ENCODE data around the gene DNAJB9. TPM values are rescaled to one million over a fixed set of nuclear protein-coding genes. Genes with fewer than 3 reads are reported as not detected.

DNAJB9 gene
- total and polyA plus RNA-seq, 2 of the 8 experiments (the other 6 are each of a cell fraction or from before 2014, with no cell fraction given) = 1.8 to 9.7 TPM

DNA sequence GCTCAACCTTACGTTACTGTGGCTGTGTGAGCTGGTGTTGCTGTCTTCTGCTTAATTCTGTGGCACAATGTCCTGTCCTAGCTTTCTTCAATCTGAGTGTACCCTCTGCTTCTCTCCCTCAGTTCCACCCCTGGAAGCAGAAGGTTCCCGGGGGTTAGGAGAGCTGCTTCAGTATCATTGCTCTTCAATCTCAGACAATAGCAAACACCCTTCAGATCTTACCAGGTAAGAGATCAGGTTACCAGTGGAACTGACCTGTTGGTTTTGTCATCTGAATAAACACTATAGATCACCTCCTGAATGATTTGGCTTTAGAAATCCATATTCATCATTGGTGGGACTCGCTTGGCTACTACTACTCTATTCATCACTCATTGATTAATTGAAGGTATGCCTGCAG is 48.4 kb downstream of the DNAJB9 start (continued):
- TF ChIP-seq, protein P1, sequence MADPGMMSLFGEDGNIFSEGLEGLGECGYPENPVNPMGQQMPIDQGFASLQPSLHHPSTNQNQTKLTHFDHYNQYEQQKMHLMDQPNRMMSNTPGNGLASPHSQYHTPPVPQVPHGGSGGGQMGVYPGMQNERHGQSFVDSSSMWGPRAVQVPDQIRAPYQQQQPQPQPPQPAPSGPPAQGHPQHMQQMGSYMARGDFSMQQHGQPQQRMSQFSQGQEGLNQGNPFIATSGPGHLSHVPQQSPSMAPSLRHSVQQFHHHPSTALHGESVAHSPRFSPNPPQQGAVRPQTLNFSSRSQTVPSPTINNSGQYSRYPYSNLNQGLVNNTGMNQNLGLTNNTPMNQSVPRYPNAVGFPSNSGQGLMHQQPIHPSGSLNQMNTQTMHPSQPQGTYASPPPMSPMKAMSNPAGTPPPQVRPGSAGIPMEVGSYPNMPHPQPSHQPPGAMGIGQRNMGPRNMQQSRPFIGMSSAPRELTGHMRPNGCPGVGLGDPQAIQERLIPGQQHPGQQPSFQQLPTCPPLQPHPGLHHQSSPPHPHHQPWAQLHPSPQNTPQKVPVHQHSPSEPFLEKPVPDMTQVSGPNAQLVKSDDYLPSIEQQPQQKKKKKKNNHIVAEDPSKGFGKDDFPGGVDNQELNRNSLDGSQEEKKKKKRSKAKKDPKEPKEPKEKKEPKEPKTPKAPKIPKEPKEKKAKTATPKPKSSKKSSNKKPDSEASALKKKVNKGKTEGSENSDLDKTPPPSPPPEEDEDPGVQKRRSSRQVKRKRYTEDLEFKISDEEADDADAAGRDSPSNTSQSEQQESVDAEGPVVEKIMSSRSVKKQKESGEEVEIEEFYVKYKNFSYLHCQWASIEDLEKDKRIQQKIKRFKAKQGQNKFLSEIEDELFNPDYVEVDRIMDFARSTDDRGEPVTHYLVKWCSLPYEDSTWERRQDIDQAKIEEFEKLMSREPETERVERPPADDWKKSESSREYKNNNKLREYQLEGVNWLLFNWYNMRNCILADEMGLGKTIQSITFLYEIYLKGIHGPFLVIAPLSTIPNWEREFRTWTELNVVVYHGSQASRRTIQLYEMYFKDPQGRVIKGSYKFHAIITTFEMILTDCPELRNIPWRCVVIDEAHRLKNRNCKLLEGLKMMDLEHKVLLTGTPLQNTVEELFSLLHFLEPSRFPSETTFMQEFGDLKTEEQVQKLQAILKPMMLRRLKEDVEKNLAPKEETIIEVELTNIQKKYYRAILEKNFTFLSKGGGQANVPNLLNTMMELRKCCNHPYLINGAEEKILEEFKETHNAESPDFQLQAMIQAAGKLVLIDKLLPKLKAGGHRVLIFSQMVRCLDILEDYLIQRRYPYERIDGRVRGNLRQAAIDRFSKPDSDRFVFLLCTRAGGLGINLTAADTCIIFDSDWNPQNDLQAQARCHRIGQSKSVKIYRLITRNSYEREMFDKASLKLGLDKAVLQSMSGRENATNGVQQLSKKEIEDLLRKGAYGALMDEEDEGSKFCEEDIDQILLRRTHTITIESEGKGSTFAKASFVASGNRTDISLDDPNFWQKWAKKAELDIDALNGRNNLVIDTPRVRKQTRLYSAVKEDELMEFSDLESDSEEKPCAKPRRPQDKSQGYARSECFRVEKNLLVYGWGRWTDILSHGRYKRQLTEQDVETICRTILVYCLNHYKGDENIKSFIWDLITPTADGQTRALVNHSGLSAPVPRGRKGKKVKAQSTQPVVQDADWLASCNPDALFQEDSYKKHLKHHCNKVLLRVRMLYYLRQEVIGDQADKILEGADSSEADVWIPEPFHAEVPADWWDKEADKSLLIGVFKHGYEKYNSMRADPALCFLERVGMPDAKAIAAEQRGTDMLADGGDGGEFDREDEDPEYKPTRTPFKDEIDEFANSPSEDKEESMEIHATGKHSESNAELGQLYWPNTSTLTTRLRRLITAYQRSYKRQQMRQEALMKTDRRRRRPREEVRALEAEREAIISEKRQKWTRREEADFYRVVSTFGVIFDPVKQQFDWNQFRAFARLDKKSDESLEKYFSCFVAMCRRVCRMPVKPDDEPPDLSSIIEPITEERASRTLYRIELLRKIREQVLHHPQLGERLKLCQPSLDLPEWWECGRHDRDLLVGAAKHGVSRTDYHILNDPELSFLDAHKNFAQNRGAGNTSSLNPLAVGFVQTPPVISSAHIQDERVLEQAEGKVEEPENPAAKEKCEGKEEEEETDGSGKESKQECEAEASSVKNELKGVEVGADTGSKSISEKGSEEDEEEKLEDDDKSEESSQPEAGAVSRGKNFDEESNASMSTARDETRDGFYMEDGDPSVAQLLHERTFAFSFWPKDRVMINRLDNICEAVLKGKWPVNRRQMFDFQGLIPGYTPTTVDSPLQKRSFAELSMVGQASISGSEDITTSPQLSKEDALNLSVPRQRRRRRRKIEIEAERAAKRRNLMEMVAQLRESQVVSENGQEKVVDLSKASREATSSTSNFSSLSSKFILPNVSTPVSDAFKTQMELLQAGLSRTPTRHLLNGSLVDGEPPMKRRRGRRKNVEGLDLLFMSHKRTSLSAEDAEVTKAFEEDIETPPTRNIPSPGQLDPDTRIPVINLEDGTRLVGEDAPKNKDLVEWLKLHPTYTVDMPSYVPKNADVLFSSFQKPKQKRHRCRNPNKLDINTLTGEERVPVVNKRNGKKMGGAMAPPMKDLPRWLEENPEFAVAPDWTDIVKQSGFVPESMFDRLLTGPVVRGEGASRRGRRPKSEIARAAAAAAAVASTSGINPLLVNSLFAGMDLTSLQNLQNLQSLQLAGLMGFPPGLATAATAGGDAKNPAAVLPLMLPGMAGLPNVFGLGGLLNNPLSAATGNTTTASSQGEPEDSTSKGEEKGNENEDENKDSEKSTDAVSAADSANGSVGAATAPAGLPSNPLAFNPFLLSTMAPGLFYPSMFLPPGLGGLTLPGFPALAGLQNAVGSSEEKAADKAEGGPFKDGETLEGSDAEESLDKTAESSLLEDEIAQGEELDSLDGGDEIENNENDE (IDR thresholded peaks at IDR 0.05; ENCODE audit: insufficient replicate concordance, low read length) = no peak
- TF ChIP-seq TAF7 (optimal IDR thresholded peaks at IDR 0.05; ENCODE audit: borderline replicate concordance, low read depth, low read length) (no peak), BRCA1 (IDR thresholded peaks at IDR 0.05; ENCODE audit: low read depth, low read length) (no peak), EZH2 (IDR thresholded peaks at IDR 0.05; ENCODE audit: low read depth, low read length, severe bottlenecking) (no peak), CEBPB (IDR thresholded peaks at IDR 0.05; ENCODE audit: low read depth, low read length) (no peak), ZNF274 (IDR thresholded peaks at IDR 0.05; ENCODE audit: borderline replicate concordance, extremely low read depth, low read length) (no peak)
